ENCODE measurements around the gene SLC25A6.

The SLC25A6 gene

DNA sequence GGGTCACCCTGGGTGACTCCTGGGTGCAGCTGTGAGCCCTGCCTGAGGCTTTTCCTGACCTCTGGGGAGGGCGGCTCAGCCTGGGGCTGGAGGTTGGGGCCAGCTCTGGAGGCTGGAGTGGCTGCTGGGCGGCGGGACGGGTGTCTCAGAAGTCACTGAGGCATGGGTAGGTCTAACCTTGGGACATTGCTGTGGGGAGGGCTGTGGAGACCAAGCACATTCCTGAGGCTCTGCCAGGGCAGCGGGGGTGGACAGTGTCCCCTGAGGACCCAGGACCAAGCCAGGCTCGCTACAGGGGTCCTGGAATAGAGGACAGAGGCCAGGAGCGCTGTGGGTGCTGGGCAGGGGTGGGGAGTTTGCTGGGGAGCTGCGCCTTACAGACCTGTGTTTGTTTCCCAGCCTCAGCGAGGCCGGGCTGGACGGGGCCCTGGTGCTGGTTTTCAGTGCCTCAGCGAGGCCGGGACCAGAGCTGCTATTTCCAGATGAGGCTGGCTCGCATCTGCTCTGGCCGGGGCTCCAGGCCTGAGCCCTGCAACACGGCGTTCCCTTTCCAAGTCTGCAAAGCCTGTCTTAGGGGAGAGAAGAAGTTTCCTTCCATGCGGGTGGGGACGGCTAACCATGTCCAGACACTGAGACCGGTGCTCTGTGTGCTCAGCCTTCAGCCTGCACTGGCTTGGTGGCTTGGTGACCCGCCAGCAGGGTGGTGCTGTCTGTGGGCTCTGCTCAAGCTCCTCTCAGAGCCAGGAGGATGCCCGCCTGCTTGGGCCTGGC lies 3.0 kb upstream of the SLC25A6 start:
- H3K4ac ChIP-seq (ENCODE audit: low read depth, low read length): no peak overlapping the region
- H2BK12ac ChIP-seq (ENCODE audit: low read length): no peak overlapping the region
- H3K4me2 ChIP-seq (ENCODE audit: low read length): no peak overlapping the region
- H3K4me1 ChIP-seq (ENCODE audit: control insufficient read depth in 1 of 2, insufficient read depth in 2 of 2, low read length in 2 of 2): peaks cover 8 to 9% of the 10 kb centered on the region in 2 experiments
- no peak overlapping the region for H2BK120ac ChIP-seq (ENCODE audit: insufficient read depth, low read length, poor library complexity)
- peak overlapping the region; percentile 45 for H4K91ac ChIP-seq (ENCODE audit: low read depth, low read length)
- no peaks in the 10 kb centered on the region for H3K9me3 ChIP-seq (ENCODE audit: insufficient read depth, low read depth, low read length)
- no peak overlapping the region for H3K23ac ChIP-seq (ENCODE audit: low read length)
- no peak overlapping the region for H3K4me3 ChIP-seq (ENCODE audit: low read depth, low read length)
- no peak overlapping the region for H3K27ac ChIP-seq (ENCODE audit: low read depth, low read length)
- no peak overlapping the region for H2AK5ac ChIP-seq (ENCODE audit: low read length)
- DNase-seq: no peak
- no peak overlapping the region for H3K9ac ChIP-seq (ENCODE audit: low read length)
- no peak overlapping the region for H4K12ac ChIP-seq (ENCODE audit: low read depth, low read length)
- H4K8ac ChIP-seq (ENCODE audit: low read depth, low read length): no peak overlapping the region
- peaks cover 20% of the 10 kb centered on the region for H3K79me2 ChIP-seq (ENCODE audit: control insufficient read depth, insufficient read depth, low read length, poor library complexity)
- peaks cover 14 to 28% of the 10 kb centered on the region in 2 experiments for H3K36me3 ChIP-seq (ENCODE audit: control insufficient read depth in 1 of 2, insufficient read depth in 2 of 2, low read length in 2 of 2)
- H3K27me3 ChIP-seq (ENCODE audit: insufficient read depth, low read length): no peaks in the 10 kb centered on the region
- no peak overlapping the region for H3K18ac ChIP-seq (ENCODE audit: low read length)
- no peak overlapping the region for H2AFZ ChIP-seq (ENCODE audit: insufficient read depth, low read length, poor library complexity)
- peaks cover 15% of the 10 kb centered on the region for H3K79me1 ChIP-seq (ENCODE audit: low read length)
- no CpG with 5 or more reads among the region's 22 CpGs for WGBS (ENCODE audit: extremely low coverage, insufficient coverage, insufficient read length)
- H2BK5ac ChIP-seq (ENCODE audit: low read depth, low read length, poor library complexity): no peak overlapping the region
- no peak overlapping the region for H3K14ac ChIP-seq (ENCODE audit: low read length)

DNA sequence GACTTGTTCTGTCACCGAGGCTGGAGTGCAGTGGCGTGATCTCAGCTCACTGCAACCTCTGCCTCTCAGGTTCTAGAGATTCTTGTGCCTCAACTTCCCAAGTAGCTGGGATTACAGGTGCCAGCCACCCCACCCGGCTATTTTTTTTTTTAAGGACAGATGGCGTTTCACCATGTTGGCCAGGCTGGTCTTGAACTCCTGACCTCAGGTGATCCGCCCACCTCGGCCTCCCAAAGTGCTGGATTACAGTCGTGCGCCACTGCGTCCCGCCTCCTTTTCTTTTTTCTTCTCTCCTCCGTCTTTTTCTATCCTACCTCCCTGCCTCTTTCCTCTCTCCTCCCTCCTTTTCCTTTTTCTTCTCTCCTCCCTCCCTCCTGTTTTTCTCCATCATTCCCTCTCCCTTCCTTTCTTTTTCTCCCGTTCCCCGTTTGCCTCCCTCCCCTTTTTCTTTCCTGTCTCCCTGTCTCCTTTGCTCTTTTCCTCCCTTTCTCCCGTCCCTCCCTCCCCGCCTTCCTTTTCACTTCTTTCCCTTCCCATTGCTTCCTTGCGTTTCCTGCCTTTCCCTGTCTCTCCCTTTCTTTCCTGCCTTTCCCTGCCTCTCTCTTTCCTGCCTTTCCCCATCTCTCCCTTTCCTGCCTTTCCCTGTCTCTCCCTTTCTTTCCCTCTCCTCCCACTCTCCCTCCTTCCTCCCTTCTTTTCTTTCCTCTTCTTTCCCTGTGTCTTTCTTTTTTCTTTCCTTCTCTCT lies 2.1 kb upstream of the SLC25A6 start:
- Histone ChIP-seq H3K27ac (ENCODE audit: low read depth, low read length) (no peak overlapping the region), H3K4me3 (ENCODE audit: low read depth, low read length) (no peak overlapping the region), H4K91ac (ENCODE audit: low read depth, low read length) (no peak overlapping the region), H3K14ac (ENCODE audit: low read length) (no peak overlapping the region), H3K36me3 (ENCODE audit: control insufficient read depth in 1 of 2, insufficient read depth in 2 of 2, low read length in 2 of 2) (peaks cover 21 to 35% of the 10 kb centered on the region in 2 experiments), H2BK5ac (ENCODE audit: low read depth, low read length, poor library complexity) (no peak overlapping the region), H3K4me2 (ENCODE audit: low read length) (no peak overlapping the region), H3K9ac (ENCODE audit: low read length) (no peak overlapping the region), H3K4me1 (ENCODE audit: control insufficient read depth in 1 of 2, insufficient read depth in 2 of 2, low read length in 2 of 2) (peaks cover 8 to 9% of the 10 kb centered on the region in 2 experiments), H2BK120ac (ENCODE audit: insufficient read depth, low read length, poor library complexity) (no peak overlapping the region), H3K23ac (ENCODE audit: low read length) (no peak overlapping the region), H4K8ac (ENCODE audit: low read depth, low read length) (no peak overlapping the region), H2AFZ (ENCODE audit: insufficient read depth, low read length, poor library complexity) (no peak overlapping the region), H3K27me3 (ENCODE audit: insufficient read depth, low read length) (no peaks in the 10 kb centered on the region), H3K79me2 (ENCODE audit: control insufficient read depth, insufficient read depth, low read length, poor library complexity) (peaks cover 21% of the 10 kb centered on the region), H2BK12ac (ENCODE audit: low read length) (no peak overlapping the region), H4K12ac (ENCODE audit: low read depth, low read length) (no peak overlapping the region), H3K79me1 (ENCODE audit: low read length) (peaks cover 15% of the 10 kb centered on the region), H2AK5ac (ENCODE audit: low read length) (no peak overlapping the region), H3K18ac (ENCODE audit: low read length) (no peak overlapping the region), H3K9me3 (ENCODE audit: insufficient read depth, low read depth, low read length) (peaks cover 2% of the 10 kb centered on the region), H3K4ac (ENCODE audit: low read depth, low read length) (peak overlapping the region; percentile 17)
- 100% methylated on average over 1 of the region's 16 CpGs for WGBS (ENCODE audit: extremely low coverage, insufficient coverage, insufficient read length)
- no peak for DNase-seq

DNA sequence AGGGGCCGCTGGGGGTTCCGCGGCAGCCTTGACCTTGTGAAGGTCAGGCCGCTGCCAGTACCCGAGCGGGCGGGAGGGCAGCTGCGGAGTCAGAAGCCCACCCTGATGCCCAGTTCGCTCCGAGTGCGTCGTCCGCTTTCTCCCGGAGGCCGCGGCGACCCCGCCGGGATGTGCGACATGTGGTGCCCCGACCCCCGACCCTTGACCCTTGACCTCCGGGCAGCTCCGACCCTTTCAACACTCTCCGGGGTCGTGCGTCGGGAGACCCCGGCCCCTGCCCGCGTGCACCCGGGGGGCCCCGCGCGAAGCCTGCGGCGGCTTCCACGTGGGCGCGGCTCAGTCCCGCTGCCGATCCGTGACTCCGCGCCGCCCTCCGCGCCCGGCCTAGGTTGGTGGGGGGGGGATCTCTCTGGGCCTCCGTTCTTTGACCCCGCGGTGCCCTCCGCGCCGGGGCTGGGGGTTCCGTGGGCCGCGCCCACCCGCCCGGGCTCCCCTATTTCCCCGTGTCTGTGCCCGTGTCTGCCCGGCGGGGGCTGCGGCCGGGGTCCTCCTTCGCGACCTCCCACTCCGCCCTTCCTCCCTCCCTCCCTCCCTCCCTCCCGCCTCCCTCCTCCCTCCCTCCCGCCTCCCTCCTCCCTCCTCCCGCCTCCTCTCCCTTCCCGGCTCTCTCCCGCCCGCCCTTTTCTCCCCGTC lies 609 bp upstream of the SLC25A6 start:
- WGBS (ENCODE audit: extremely low coverage, insufficient coverage, insufficient read length): no CpG with 5 or more reads among the region's 76 CpGs
- peak overlapping the region; percentile 86 for H2AFZ ChIP-seq (ENCODE audit: insufficient read depth, low read length, poor library complexity)
- DNase-seq: peak; percentile 51 to 71
- H4K91ac ChIP-seq (ENCODE audit: low read depth, low read length): peak overlapping the region; percentile 99
- H3K27ac ChIP-seq (ENCODE audit: low read depth, low read length): peak overlapping the region; percentile 98
- no peaks in the 10 kb centered on the region for H3K27me3 ChIP-seq (ENCODE audit: insufficient read depth, low read length)
- H3K4me3 ChIP-seq (ENCODE audit: low read depth, low read length): peak overlapping the region; percentile 93
- H3K9me3 ChIP-seq (ENCODE audit: insufficient read depth, low read depth, low read length): peaks cover 2% of the 10 kb centered on the region
- peaks cover 30 to 42% of the 10 kb centered on the region in 2 experiments for H3K36me3 ChIP-seq (ENCODE audit: control insufficient read depth in 1 of 2, insufficient read depth in 2 of 2, low read length in 2 of 2)
- peak overlapping the region; percentile 97 for H3K4ac ChIP-seq (ENCODE audit: low read depth, low read length)
- peak overlapping the region; percentile 90 for H3K9ac ChIP-seq (ENCODE audit: low read length)
- H2AK5ac ChIP-seq (ENCODE audit: low read length): peak overlapping the region; percentile 99
- H3K14ac ChIP-seq (ENCODE audit: low read length): peak overlapping the region; percentile 99
- no peak overlapping the region for H3K23ac ChIP-seq (ENCODE audit: low read length)
- H3K4me1 ChIP-seq (ENCODE audit: control insufficient read depth in 1 of 2, insufficient read depth in 2 of 2, low read length in 2 of 2): peaks cover 8 to 9% of the 10 kb centered on the region in 2 experiments
- H3K79me2 ChIP-seq (ENCODE audit: control insufficient read depth, insufficient read depth, low read length, poor library complexity): peaks cover 21% of the 10 kb centered on the region
- H4K12ac ChIP-seq (ENCODE audit: low read depth, low read length): peak overlapping the region; percentile 99
- H2BK12ac ChIP-seq (ENCODE audit: low read length): peak overlapping the region; percentile 50
- H3K79me1 ChIP-seq (ENCODE audit: low read length): peaks cover 15% of the 10 kb centered on the region
- H2BK120ac ChIP-seq (ENCODE audit: insufficient read depth, low read length, poor library complexity): peak overlapping the region; percentile 99
- H3K4me2 ChIP-seq (ENCODE audit: low read length): peak overlapping the region; percentile 72
- H4K8ac ChIP-seq (ENCODE audit: low read depth, low read length): peak overlapping the region; percentile 100
- H2BK5ac ChIP-seq (ENCODE audit: low read depth, low read length, poor library complexity): peak overlapping the region; percentile 98
- peak overlapping the region; percentile 98 for H3K18ac ChIP-seq (ENCODE audit: low read length)

DNA sequence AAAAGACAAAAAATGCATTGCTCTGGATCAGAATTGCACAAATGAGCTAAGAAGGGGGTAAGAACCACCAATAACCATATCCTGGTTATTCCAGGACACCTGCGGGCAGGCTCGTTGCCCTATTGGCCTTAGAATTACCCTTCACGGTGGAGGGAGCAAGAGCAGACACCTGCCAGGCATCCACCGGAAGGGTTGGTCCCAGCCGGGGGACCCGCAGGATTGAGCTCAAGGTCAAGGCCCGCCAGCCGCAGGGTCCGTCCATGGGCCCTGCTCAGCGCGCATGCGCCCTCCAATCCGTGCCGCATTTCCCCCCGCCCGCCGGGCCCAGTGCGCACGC lies 575 bp downstream of the SLC25A6 start:
- peaks cover 42 to 49% of the 10 kb centered on the region in 2 experiments for H3K36me3 ChIP-seq (ENCODE audit: control insufficient read depth in 1 of 2, insufficient read depth in 2 of 2, low read length in 2 of 2)
- H2BK12ac ChIP-seq (ENCODE audit: low read length): no peak overlapping the region
- DNase-seq: peak; percentile 90 to 97
- peaks cover 15% of the 10 kb centered on the region for H3K79me1 ChIP-seq (ENCODE audit: low read length)
- H3K23ac ChIP-seq (ENCODE audit: low read length): no peak overlapping the region
- peak overlapping the region; percentile 98 for H3K27ac ChIP-seq (ENCODE audit: low read depth, low read length)
- peak overlapping the region; percentile 100 for H4K8ac ChIP-seq (ENCODE audit: low read depth, low read length)
- peak overlapping the region; percentile 22 for H2AK5ac ChIP-seq (ENCODE audit: low read length)
- no peak overlapping the region for H2AFZ ChIP-seq (ENCODE audit: insufficient read depth, low read length, poor library complexity)
- H3K79me2 ChIP-seq (ENCODE audit: control insufficient read depth, insufficient read depth, low read length, poor library complexity): peaks cover 21% of the 10 kb centered on the region
- peaks cover 2% of the 10 kb centered on the region for H3K9me3 ChIP-seq (ENCODE audit: insufficient read depth, low read depth, low read length)
- peak overlapping the region; percentile 73 for H3K14ac ChIP-seq (ENCODE audit: low read length)
- H3K4me2 ChIP-seq (ENCODE audit: low read length): peak overlapping the region; percentile 68
- H3K4ac ChIP-seq (ENCODE audit: low read depth, low read length): peak overlapping the region; percentile 63
- no peak overlapping the region for H2BK120ac ChIP-seq (ENCODE audit: insufficient read depth, low read length, poor library complexity)
- H3K9ac ChIP-seq (ENCODE audit: low read length): peak overlapping the region; percentile 93
- peak overlapping the region; percentile 55 for H3K18ac ChIP-seq (ENCODE audit: low read length)
- peak overlapping the region; percentile 26 for H2BK5ac ChIP-seq (ENCODE audit: low read depth, low read length, poor library complexity)
- no CpG with 5 or more reads among the region's 19 CpGs for WGBS (ENCODE audit: extremely low coverage, insufficient coverage, insufficient read length)
- H3K4me3 ChIP-seq (ENCODE audit: low read depth, low read length): peak overlapping the region; percentile 99
- no peaks in the 10 kb centered on the region for H3K27me3 ChIP-seq (ENCODE audit: insufficient read depth, low read length)
- H4K12ac ChIP-seq (ENCODE audit: low read depth, low read length): peak overlapping the region; percentile 27
- peak overlapping the region; percentile 45 for H4K91ac ChIP-seq (ENCODE audit: low read depth, low read length)
- peaks cover 8 to 9% of the 10 kb centered on the region in 2 experiments for H3K4me1 ChIP-seq (ENCODE audit: control insufficient read depth in 1 of 2, insufficient read depth in 2 of 2, low read length in 2 of 2)

Measured in trophoblast cell (in vitro differentiated cells and primary cell).